GM19452 (cell line): ENCODE results near the gene CYP26C1.

Experiments used
- ATAC-seq: cut with Tn5 transposase; IDR thresholded peaks from one replicate; pipeline ENCODE4 v1.9.1; 2021; ENCODE audit not compliant: unreplicated experiment

The CYP26C1 gene

GRCh38 chr10:93063977-93064660, 3.5 kb downstream of the CYP26C1 start:
- ATAC-seq, result no peak

GRCh38 chr10:93064874-93065660, 4.5 kb downstream of the CYP26C1 start:
- ATAC-seq, result no peak

DNA sequence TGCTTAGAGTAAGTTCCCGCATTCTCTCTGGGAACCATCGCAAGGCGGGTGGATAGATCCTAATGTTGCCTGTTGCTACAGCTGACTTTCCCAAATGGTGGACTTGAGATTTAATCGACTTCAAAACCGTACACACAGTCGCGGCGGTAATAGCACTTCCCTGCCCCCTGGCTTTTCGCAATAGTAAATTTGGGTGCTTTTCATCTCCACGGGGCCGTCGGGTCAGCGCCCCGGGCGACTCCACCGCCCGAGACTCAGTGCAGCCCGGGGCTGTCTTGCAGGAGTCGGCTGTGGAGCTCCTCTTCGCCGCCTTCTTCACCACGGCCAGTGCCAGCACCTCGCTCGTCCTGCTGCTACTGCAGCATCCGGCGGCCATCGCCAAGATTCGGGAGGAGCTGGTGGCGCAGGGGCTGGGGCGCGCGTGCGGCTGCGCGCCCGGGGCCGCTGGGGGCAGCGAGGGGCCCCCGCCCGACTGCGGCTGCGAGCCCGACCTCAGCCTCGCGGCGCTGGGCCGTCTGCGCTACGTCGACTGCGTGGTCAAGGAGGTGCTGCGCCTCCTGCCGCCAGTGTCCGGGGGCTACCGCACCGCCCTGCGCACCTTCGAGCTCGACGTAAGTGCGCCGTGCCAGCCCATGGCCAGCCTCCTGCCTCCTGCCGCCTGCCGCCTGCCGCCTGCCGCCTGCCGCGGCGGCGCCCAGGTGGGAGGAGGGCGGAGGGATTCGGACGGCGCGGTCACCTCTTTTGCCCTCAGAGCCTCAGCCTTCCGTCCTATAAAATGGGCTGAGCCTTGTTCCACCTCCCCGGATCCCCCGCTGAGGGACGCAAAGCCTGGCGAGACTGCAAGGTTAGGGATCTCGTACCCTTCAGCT, 5.3 kb downstream of the CYP26C1 start:
- no peak for ATAC-seq

GRCh38 chr10:93066544-93066913, 5.9 kb downstream of the CYP26C1 start:
- no peak for ATAC-seq

DNA sequence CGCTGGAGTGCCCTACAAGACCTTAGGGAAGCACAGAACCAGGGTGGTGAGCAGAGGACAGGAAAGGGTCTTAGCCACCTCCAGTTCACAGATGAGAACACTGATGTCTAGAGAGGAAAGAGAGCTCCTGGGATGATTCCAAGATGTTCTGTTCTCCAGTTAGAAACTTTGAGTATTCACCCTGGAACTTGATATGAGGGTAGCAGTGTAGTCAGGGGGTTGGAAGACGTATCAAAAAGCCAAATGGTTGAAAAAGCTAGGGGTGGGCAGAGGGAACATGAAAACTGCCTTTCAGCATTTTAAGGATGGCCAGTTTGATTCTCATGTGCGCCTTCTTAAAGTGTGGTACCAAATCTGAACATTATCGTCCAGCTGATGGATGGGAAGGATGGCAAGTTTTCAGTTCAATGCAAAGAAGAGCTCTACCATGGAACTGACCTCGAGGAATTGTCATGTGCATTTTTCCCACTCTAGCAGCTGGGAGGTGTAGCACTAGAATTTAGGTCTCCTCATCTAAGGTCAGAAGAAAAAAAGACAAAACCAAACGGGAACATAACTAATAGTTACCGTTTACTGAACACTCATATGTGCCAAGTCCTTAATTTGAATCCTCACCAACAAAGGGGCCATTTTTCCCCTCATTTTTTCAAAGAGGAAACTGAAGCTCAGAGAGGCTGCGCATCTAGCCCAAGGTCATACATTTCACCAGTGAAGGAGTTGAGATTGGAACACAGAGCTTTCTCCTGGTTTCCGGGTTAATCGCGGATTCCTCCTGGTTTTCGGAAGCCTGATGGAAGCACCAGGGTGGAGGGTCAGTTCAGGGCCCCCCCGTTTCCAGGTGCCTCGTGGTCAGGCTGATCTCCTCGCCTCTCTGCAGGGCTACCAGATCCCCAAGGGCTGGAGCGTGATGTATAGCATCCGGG, 7.1 kb downstream of the CYP26C1 start:
- no peak for ATAC-seq

- ATAC-seq, result no peak
Observed at GRCh38 chr10:93068411-93069244, 8.0 kb downstream of the CYP26C1 start.

DNA sequence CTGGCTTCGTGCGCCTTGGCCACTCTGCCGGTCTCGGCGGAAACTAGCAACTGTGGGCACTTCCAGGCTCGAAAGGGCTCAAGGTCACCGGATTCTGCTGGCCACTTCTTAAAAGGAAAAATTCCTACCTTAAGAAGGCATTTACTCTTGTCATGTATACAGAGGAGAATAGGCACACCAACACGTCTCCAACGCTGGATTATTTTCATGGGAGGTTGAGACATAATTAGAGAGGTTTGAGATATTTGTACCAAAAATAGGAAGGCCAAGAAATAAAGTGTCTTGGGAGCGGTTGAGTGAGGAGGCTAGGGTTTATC, 8.6 kb downstream of the CYP26C1 start:
- ATAC-seq, result no peak

DNA sequence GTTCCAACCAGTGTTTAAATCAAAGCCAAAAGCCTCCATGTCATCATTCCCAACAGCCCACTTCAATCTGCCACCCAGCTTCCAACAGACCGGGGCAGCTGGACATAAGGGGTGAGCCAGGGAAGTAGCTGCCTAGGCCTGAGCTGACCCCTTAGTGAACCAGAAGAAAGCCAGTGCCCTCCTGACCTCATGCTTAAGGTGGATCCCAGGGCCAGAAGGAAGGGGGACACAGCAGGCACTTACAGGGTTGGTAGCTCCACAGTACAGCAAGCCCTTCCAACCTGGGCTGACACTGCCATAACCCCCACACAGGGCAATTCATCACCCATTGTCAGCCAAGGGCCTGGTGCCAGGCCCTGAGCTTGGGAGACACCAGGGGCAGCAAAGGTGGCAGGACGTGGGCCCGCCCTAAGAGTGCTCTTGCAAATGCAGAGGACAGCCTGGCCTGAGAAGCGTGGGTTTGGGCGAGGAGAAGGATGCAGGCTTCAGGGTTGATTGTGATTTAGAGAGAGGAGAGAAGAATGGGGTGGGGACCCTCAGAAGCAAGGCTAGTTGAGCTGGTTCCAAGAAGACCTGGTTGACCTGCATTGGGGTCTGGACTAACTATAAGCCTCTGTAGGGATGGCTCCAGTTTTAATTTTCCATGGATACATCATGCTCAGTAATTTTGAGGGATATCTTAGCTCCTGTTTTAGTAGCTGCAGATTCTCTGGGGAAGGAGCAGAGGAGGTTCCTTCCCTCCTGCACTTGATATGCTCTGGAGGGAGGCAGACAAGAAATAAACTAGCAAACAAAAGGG, 10.0 kb downstream of the CYP26C1 start:
- no peak for ATAC-seq

GRCh38 chr10:93071177-93071472, 10.5 kb downstream of the CYP26C1 start:
- ATAC-seq, result no peak

DNA sequence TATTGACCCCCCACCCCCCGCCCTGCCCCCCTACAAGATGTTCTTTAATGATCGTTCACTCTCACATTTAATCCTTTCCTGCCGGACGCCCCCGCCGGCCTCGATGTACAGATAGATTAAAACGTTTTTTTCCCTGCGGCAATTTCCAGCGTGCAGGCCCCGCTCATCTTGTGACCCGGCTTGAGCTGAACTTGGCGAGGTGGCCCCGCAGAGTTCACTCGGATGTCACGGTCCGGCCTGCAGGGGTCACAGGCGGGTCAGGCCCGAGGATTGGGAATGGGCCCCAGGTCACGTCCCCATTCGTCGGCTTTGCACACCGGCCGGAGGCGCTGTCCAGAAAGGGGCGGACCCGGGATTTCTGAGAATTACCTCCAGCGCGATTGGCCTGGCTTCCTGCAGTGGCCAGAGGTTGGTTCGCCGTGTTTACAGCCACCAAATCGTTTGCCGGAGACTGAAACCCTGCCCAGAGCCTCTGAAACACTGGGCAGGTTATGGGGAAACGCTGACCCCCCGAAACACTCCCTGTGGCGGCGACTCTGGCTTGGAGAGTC, 11.2 kb downstream of the CYP26C1 start:
- no peak for ATAC-seq

DNA sequence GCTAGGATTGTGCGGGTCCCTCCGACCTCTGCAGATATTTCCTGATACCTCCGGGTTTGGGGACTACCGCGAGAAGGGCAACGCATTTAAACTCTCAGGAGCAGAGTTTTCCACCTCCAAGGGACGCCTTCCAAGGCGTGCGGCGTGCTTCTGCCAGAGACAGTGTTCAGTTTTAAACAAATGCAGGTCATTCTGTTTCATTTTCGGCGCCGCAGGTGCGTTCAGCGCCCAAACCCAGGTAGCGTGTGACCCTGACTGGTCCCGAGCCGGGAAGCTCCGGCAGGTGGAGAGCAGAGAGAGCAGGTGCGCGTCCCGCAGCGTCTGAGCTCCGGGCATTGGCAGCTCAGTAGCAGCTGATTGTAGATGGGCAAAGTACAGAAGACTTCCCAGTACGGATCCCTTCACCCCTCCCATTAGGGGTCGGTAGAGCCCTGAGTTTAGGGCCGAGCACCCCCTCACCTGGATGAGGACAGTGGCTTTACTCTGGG, 11.7 kb downstream of the CYP26C1 start:
- ATAC-seq, result no peak

DNA sequence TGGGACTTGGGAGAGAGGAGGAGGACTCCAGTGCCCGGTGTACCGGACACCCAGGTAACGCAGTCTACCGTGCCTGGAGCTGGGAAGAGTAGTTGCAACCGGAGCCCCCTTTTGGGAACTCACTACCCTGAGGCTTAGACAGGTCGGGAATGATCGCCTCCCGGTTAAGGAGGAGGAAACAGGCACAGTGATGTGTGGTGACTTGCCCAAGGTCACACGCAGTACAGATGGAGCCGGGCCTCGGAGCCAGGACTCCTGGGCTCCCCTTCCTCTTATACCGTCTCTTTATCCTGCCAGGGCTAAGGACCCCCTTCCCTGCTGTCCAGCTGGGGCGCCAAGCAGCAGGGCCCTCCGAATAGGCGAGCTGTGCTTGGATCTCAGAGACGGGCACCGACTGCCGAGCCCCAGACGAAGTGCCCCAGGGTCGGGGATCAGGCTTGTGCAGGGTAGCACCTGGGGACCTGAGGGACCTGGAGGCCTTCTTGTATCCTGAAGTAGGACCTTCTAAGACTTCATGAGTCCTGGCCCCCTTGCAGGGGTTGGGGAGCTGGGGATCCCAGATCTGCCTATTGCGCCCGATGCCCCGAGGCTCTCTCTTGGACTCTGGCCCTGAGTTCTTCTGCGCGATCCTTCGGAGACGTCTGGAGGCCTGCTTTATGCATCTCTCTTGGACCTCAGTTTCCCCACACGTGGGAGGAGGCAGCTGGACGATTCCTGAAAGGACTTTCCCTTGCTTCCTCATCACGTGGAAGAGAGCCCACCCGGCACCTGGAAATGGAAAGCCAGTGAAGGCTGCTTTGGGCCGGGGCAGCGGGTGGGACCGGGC, 12.3 kb downstream of the CYP26C1 start:
- ATAC-seq, result no peak

DNA sequence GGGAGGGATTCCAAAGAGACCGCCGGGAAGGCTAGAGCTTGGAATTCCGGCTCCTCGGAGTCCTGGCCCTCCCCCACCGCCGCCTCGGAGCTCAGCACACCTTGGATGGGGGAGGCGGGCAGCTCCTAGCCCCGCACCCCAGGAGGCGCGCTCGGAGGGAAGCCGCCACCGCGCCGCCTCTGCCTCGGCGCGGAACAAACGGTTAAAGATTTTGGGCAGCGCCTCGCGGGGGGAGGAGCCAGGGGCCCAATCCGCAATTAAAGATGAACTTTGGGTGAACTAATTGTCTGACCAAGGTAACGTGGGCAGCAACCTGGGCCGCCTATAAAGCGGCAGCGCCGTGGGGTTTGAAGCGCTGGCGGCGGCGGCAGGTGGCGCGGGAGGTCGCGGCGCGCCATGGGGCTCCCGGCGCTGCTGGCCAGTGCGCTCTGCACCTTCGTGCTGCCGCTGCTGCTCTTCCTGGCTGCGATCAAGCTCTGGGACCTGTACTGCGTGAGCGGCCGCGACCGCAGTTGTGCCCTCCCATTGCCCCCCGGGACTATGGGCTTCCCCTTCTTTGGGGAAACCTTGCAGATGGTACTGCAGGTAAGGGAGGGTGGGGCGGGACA, 13.0 kb downstream of the CYP26C1 start, which contains the start of gene CYP26A1:
TSS of gene CYP26A1 (plus strand) at position 355 of the 608 bp plus-strand sequence. CDS start at position 397, 42 bp downstream.
- ATAC-seq, result no peak

DNA sequence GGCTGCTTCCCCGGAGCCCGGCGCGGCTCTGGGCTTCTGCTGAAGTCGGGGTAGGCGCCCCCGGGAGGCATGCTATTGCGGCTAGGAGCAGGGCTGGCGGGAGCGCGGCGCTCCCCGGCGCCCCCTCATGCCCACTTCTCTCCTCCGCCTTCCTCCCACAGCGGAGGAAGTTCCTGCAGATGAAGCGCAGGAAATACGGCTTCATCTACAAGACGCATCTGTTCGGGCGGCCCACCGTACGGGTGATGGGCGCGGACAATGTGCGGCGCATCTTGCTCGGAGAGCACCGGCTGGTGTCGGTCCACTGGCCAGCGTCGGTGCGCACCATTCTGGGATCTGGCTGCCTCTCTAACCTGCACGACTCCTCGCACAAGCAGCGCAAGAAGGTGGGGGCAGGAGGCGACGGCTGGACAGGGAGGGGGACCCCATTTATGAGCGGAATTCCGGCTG, 13.6 kb downstream of the CYP26C1 start:
- no peak for ATAC-seq

DNA sequence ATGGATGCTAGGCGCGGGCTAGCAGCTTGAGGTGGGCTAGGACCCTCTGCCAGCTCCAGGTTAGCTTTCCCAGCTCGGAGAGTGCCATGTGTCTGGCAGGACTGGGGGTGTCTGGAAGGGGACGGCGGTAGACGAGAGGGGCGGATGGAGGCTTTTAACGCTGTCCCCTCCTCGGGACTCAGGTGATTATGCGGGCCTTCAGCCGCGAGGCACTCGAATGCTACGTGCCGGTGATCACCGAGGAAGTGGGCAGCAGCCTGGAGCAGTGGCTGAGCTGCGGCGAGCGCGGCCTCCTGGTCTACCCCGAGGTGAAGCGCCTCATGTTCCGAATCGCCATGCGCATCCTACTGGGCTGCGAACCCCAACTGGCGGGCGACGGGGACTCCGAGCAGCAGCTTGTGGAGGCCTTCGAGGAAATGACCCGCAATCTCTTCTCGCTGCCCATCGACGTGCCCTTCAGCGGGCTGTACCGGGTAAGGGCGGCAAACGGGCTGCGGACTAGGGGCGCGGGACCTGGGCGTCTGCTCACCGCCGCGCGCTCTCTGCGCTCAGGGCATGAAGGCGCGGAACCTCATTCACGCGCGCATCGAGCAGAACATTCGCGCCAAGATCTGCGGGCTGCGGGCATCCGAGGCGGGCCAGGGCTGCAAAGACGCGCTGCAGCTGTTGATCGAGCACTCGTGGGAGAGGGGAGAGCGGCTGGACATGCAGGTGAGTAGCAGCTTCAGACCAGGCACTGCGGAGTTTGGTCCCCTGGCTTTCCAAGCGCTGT, 14.2 kb downstream of the CYP26C1 start:
- no peak for ATAC-seq

DNA sequence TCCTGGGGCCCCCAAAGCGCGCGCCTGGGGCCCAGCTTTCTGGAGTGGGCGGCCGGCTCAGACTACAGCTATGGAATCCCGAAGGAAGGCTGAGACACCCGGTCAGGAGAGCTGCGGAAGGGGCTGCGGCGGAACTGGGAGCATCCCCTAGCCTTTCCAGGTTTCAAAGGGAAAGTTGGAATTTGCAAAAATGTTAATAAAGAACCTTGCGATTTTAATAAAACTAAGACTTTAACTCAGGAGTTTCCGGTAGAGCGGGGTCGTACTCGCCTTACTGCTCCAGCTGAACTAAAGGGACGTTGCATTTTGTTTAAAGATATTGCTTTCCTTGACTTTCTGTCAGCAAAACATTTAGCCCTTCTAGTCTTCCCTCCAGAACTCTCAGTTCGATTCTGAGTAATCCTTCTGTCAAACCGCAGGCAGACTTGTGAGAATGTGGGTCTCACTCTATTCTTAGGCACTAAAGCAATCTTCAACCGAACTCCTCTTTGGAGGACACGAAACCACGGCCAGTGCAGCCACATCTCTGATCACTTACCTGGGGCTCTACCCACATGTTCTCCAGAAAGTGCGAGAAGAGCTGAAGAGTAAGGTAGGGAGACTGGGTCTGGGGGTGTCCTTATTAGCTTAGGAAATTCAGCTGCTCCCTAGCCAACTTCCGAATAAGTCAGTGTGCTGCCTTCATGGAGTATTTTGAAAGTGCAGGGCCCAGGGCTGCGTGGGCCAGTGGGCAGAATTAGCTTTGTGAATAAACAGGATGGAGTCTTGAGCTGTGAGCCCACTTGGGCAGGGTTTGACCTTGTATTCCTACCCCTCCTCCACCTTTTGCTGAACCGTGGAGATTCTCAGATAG, 15.0 kb downstream of the CYP26C1 start:
- no peak for ATAC-seq
